ENCODE data around the gene MOB3B.

MOB3B gene

DNA sequence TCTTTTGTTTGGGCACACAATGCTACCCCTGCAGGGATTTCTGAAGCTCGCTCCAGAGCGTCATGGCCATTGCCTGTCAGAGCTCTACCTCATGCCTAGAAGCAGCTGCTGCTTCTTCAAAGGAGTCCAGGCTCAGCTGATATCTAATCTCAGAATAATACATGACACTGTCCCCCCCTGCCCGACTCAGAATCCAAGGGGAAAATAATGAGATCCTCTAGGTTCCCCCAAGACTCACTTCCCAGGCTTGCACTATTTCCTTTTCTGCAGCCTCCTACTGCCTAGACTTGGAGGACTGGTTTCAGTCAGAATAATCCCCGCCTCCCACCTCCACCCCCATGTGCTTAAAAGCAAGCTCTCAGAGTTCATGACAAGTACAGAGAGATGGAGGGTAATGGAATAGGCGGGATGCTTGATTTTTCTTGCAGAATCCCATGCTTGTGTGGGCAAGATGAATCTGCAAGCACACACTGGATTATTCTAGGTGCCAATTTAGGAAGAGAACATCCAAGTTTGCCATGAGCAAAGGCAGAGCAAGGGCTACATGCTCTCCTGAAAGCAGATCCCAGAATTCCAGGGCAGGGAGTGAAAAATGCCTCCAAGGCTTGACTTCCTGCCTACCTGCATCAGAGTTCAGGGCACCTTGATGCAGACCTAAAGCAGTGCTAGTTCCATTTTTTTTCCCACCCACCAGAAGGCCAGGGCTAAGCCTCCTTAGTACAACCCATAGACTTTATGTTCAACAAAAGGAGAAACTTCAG, 102.9 kb downstream of the MOB3B start:
- Histone ChIP-seq H2AFZ (ENCODE audit: low read length) (no peak overlapping the region), H3F3A (ENCODE audit: insufficient read depth, low read length) (no peaks in the 10 kb centered on the region), H3K79me2 (ENCODE audit: insufficient read depth, low read length) (no peaks in the 10 kb centered on the region), H3K4me1 (ENCODE audit: insufficient read depth, low read length, severe bottlenecking) (no peaks in the 10 kb centered on the region), H3K9ac (ENCODE audit: low read length) (no peak overlapping the region), H3K9me2 (ENCODE audit: low read depth, low read length) (no peaks in the 10 kb centered on the region), H3K27ac (ENCODE audit: low read depth, low read length, poor library complexity, severe bottlenecking) (no peak overlapping the region), H3K36me3 (ENCODE audit: insufficient read depth, low read length) (no peaks in the 10 kb centered on the region), H3K4me2 (ENCODE audit: low read length) (no peak overlapping the region), H3K4me3 (ENCODE audit: low read depth, low read length, poor library complexity, severe bottlenecking) (no peak overlapping the region), H4K20me1 (ENCODE audit: insufficient read depth, low read length) (no peaks in the 10 kb centered on the region), H3K27me3 (ENCODE audit: insufficient read depth, low read length) (no peaks in the 10 kb centered on the region), H3K9me3 (ENCODE audit: low read length) (no peaks in the 10 kb centered on the region)
- TF ChIP-seq, protein P1, sequence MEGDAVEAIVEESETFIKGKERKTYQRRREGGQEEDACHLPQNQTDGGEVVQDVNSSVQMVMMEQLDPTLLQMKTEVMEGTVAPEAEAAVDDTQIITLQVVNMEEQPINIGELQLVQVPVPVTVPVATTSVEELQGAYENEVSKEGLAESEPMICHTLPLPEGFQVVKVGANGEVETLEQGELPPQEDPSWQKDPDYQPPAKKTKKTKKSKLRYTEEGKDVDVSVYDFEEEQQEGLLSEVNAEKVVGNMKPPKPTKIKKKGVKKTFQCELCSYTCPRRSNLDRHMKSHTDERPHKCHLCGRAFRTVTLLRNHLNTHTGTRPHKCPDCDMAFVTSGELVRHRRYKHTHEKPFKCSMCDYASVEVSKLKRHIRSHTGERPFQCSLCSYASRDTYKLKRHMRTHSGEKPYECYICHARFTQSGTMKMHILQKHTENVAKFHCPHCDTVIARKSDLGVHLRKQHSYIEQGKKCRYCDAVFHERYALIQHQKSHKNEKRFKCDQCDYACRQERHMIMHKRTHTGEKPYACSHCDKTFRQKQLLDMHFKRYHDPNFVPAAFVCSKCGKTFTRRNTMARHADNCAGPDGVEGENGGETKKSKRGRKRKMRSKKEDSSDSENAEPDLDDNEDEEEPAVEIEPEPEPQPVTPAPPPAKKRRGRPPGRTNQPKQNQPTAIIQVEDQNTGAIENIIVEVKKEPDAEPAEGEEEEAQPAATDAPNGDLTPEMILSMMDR (IDR thresholded peaks at IDR 0.05; ENCODE audit: low read length) = no peak
- no peak for TF ChIP-seq EZH2 (IDR thresholded peaks at IDR 0.05; ENCODE audit: borderline replicate concordance, low read length)

DNA sequence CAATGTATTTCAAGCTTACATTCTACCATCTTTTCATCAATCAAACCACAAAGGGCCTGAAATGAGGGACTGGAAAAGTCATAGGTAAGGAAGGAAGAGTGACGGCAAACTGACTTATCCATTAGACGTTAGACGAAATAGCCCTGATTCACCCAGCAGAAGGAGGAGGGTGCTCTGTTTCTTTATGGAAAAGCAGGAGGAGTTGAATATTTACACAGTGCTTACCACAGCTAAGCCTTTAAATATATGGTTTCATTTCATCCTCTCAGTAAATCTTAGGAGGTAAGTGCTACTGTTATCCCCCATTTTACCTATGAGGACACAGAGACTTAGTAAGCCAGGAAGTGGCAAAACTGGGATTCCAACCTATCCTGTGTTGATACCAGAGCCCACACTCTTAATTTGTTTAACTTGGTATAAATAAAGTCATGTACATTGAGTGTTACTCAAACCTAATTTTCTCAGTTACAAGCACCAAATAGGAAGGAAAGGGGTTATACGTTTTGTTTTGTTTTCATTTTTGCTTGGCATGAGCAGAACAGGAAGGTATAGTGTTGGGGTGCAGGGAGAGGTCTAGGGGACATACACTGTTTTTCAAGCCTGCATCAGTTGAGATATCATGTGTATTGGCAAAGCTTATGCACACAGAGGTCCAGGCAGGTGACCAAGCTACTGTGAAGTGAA, 103.6 kb downstream of the MOB3B start:
- TF ChIP-seq, protein P1 (IDR thresholded peaks at IDR 0.05; ENCODE audit: low read length) = no peak
- no peak for TF ChIP-seq EZH2 (IDR thresholded peaks at IDR 0.05; ENCODE audit: borderline replicate concordance, low read length)
- Histone ChIP-seq H3K27ac (ENCODE audit: low read depth, low read length, poor library complexity, severe bottlenecking) (no peak overlapping the region), H3K4me3 (ENCODE audit: low read depth, low read length, poor library complexity, severe bottlenecking) (no peak overlapping the region), H2AFZ (ENCODE audit: low read length) (no peak overlapping the region), H3K4me2 (ENCODE audit: low read length) (no peak overlapping the region), H3K9ac (ENCODE audit: low read length) (no peak overlapping the region), H3K9me2 (ENCODE audit: low read depth, low read length) (no peaks in the 10 kb centered on the region), H3K9me3 (ENCODE audit: low read length) (no peaks in the 10 kb centered on the region), H3F3A (ENCODE audit: insufficient read depth, low read length) (no peaks in the 10 kb centered on the region), H3K79me2 (ENCODE audit: insufficient read depth, low read length) (no peaks in the 10 kb centered on the region), H4K20me1 (ENCODE audit: insufficient read depth, low read length) (no peaks in the 10 kb centered on the region), H3K36me3 (ENCODE audit: insufficient read depth, low read length) (no peaks in the 10 kb centered on the region), H3K4me1 (ENCODE audit: insufficient read depth, low read length, severe bottlenecking) (no peaks in the 10 kb centered on the region), H3K27me3 (ENCODE audit: insufficient read depth, low read length) (no peaks in the 10 kb centered on the region)

DNA sequence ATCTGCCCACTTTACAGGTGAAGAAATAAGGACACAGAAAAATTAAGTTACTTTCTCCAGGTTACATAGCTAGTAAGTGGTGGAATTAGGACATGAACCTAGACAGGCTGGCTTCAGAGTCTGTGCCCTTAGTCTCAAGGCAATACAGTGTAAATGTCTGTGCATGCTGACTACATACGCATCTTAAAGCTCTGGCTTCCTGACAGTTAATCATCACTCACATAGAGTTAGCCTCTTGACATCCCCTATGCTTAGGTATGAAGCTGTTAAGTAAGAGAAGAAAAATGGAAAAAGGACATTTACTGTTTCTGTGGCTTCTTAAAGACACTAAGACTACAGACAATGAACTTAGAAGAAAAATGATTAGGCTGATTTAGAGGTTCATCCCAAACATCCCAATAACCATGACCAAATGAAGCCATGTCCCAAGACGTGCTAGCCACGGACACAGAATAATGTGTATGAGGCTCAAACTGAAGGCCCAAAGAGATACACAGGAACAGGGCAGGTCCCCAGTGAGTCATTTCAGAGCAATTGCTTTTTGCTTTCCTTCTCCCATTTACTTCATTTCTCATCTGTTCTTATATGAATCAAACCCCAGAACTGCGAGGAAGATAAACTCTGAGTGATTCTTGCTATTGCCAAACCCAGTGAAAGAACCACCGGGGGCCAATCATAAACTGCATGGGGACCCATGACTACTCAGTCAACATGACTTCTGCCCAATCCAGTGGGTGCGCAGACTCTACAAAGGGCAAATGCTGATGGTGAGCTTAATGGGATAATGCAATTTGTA, 105.5 kb downstream of the MOB3B start:
- H3K9ac ChIP-seq (ENCODE audit: low read length) = no peak overlapping the region
- H3K9me3 ChIP-seq (ENCODE audit: low read length) = no peaks in the 10 kb centered on the region
- no peaks in the 10 kb centered on the region for H3K9me2 ChIP-seq (ENCODE audit: low read depth, low read length)
- H2AFZ ChIP-seq (ENCODE audit: low read length) = no peak overlapping the region
- H3K4me1 ChIP-seq (ENCODE audit: insufficient read depth, low read length, severe bottlenecking) = no peaks in the 10 kb centered on the region
- H3K4me3 ChIP-seq (ENCODE audit: low read depth, low read length, poor library complexity, severe bottlenecking) = no peak overlapping the region
- no peaks in the 10 kb centered on the region for H3K36me3 ChIP-seq (ENCODE audit: insufficient read depth, low read length)
- H3F3A ChIP-seq (ENCODE audit: insufficient read depth, low read length) = no peaks in the 10 kb centered on the region
- no peaks in the 10 kb centered on the region for H3K79me2 ChIP-seq (ENCODE audit: insufficient read depth, low read length)
- H4K20me1 ChIP-seq (ENCODE audit: insufficient read depth, low read length) = no peaks in the 10 kb centered on the region
- H3K4me2 ChIP-seq (ENCODE audit: low read length) = no peak overlapping the region
- no peak for TF ChIP-seq EZH2 (IDR thresholded peaks at IDR 0.05; ENCODE audit: borderline replicate concordance, low read length)
- TF ChIP-seq, protein P1 (IDR thresholded peaks at IDR 0.05; ENCODE audit: low read length) = no peak
- H3K27ac ChIP-seq (ENCODE audit: low read depth, low read length, poor library complexity, severe bottlenecking) = no peak overlapping the region
- H3K27me3 ChIP-seq (ENCODE audit: insufficient read depth, low read length) = no peaks in the 10 kb centered on the region
